GM12878 (cell line): ENCODE measurements around the gene GRIFIN. TPM values are rescaled to one million over a fixed set of nuclear protein-coding genes. Genes with fewer than 3 reads are reported as not detected.

ENCODE experiments used
- ATAC-seq: fragments of 200-7000 bp; cut with Tn5 transposase; 3 replicates; pipeline ENCODE4 v1.9.1; 2020; ENCODE audit warnings: mild to moderate bottlenecking, moderate library complexity
- BruUV-seq: library from RNA; stranded (reverse); fragments of 400-500 nt; replicated peaks from 2 replicates; lab custom pipeline; 2021; lab: Mats Ljungman, UMichigan
- CTCF ChIA-PET: fragments of 300-600 bp; sonication (Branson Sonifier 250); formaldehyde crosslinking; extraction: SDS; loops from one replicate; lab custom pipeline; 2021; ENCODE audit warnings: inconsistent platforms; lab: Yijun Ruan, JAX
- POLR2A ChIA-PET: fragments of 350-600 bp; formaldehyde crosslinking; extraction: SDS; loops from one replicate; lab custom pipeline; 2021; ENCODE audit warnings: inconsistent platforms; lab: Charles Lee
- RAD21 ChIA-PET: fragments of 300-600 bp; sonication (Branson Sonifier 250); formaldehyde crosslinking; loops from one replicate; lab custom pipeline; 2023; ENCODE audit warnings: antibody characterized with exemption; ENCODE audit not compliant: unreplicated experiment; lab: Charles Lee
- SMC1A ChIA-PET: fragments of 300-600 bp; sonication (Branson Sonifier 250); formaldehyde crosslinking; loops from one replicate; lab custom pipeline; 2023; ENCODE audit not compliant: unreplicated experiment, uncharacterized antibody; lab: Charles Lee
- DNase-seq: peaks from one replicate; pipeline ENCODE4 v3.0.0-alpha.2; 2011; ENCODE audit warnings: low read depth, low spot score
- FAIRE-seq: peaks from 3 replicates; lab custom pipeline; 2011; peaks lifted over from hg19 to GRCh38; lab: Jason Lieb, UNC
- H2AFZ ChIP-seq: 2 replicates; pipeline ENCODE4 v1.6.0; 2011; ENCODE audit warnings: low read depth, low read length, control low read depth; ENCODE audit not compliant: control insufficient read depth
- H3K27ac ChIP-seq: 2 replicates; pipeline ENCODE4 v1.5.1; 2011; ENCODE audit warnings: control low read depth; ENCODE audit not compliant: control insufficient read depth, insufficient read depth
- H3K27me3 ChIP-seq, 2 experiments: replicated peaks in 1 of 2; 2 replicates each; pipeline versions ENCODE4 v1.6.0 to v1.6.1; 2011; ENCODE audit warnings: low read length in 1 of 2; ENCODE audit not compliant: control insufficient read depth in 2 of 2, insufficient read depth in 2 of 2
- H3K36me3 ChIP-seq, 2 experiments: 2 replicates each; pipeline ENCODE4 v1.5.1; 2011; ENCODE audit warnings: low read length in 1 of 2; ENCODE audit not compliant: control insufficient read depth in 2 of 2, insufficient read depth in 2 of 2
- H3K4me1 ChIP-seq: 2 replicates; pipeline ENCODE4 v1.6.1; 2011; ENCODE audit warnings: mild to moderate bottlenecking, low read length, moderate library complexity, mixed read lengths; ENCODE audit not compliant: control insufficient read depth, insufficient read depth
- H3K4me2 ChIP-seq: 2 replicates; pipeline ENCODE4 v1.6.0; 2011; ENCODE audit warnings: control low read depth; ENCODE audit not compliant: control insufficient read depth, insufficient read depth
- H3K4me3 ChIP-seq: fragments of 200-600 bp; sonication (generic); 2 replicates; pipeline ENCODE4 v1.5.1; 2016
- H3K79me2 ChIP-seq: 2 replicates; pipeline ENCODE4 v1.6.0; 2011; ENCODE audit warnings: low read length; ENCODE audit not compliant: control insufficient read depth, insufficient read depth
- H3K9ac ChIP-seq: 2 replicates; pipeline ENCODE4 v1.8.0; 2011; ENCODE audit warnings: low read length, control low read depth, mixed read lengths; ENCODE audit not compliant: control insufficient read depth, insufficient read depth
- H3K9me3 ChIP-seq: replicated peaks from 3 replicates; pipeline ENCODE4 v1.5.1; 2011; ENCODE audit warnings: mild to moderate bottlenecking, low read length; ENCODE audit not compliant: control insufficient read depth, insufficient read depth
- H4K20me1 ChIP-seq: 2 replicates; pipeline ENCODE4 v1.6.0; 2011; ENCODE audit not compliant: control insufficient read depth, insufficient read depth
- ASH2L ChIP-seq: fragments of 300-600, 200-600 bp; sonication (generic); IDR thresholded peaks from 2 replicates; pipeline ENCODE4 v1.6.1; 2017; ENCODE audit warnings: low read depth, mild to moderate bottlenecking, borderline replicate concordance
- CBFB ChIP-seq: IDR thresholded peaks from 2 replicates; pipeline ENCODE4 v1.6.1; 2016; ENCODE audit warnings: antibody characterized with exemption, low read depth
- CHD4 ChIP-seq: fragments of 200-600 bp; sonication (generic); IDR thresholded peaks from 2 replicates; pipeline ENCODE4 v1.6.1; 2016; ENCODE audit warnings: mild to moderate bottlenecking
- GATAD2B ChIP-seq: fragments of 450-650 bp; conservative IDR thresholded peaks from 2 replicates; pipeline ENCODE4 v1.6.1; 2017; ENCODE audit warnings: low read depth, mild to moderate bottlenecking, moderate library complexity
- KAT2A ChIP-seq: conservative IDR thresholded peaks from 2 replicates; pipeline ENCODE4 v1.6.1; 2011; ENCODE audit warnings: low read depth, low read length; ENCODE audit not compliant: control insufficient read depth
- NFYA ChIP-seq: IDR thresholded peaks from 2 replicates; pipeline ENCODE4 v1.6.1; 2011; ENCODE audit warnings: low read depth, mild to moderate bottlenecking, low read length, improper control_type of control experiment, borderline replicate concordance
- POLR2AphosphoS2 ChIP-seq: IDR thresholded peaks from 2 replicates; pipeline ENCODE4 v1.6.1; 2011; ENCODE audit warnings: low read depth, mild to moderate bottlenecking, low read length, improper control_type of control experiment, moderate library complexity
- POU2F2 ChIP-seq: IDR thresholded peaks from 3 replicates; pipeline ENCODE4 v1.6.1; 2011; ENCODE audit warnings: low read depth, mild to moderate bottlenecking, low read length, borderline replicate concordance
- SIX5 ChIP-seq: IDR thresholded peaks from 2 replicates; pipeline ENCODE4 v1.6.1; 2011; ENCODE audit warnings: mild to moderate bottlenecking, low read depth, low read length, moderate library complexity; ENCODE audit not compliant: severe bottlenecking
- WGBS: methylation state at CpG from one replicate; pipeline ENCODE4 v1.1.6; 2016; ENCODE audit warnings: low lambda C conversion rate; ENCODE audit not compliant: insufficient replicate concordance, insufficient coverage; ENCODE audit errors: missing lambda C conversion rate; 5-methylcytosine and 5-hydroxymethylcytosine counted together
- in situ Hi-C: fragments of 300-500 bp; cut with MboI; formaldehyde crosslinking; loops from 9 replicates; pipeline ENCODE4 v1.14.3; 2018; ENCODE audit warnings: mixed read lengths
- intact Hi-C: fragments of 100-400 bp; cut with micrococcal nuclease; formaldehyde crosslinking; loops from one replicate; pipeline ENCODE4 v1.14.2; 2022; ENCODE audit not compliant: unreplicated experiment
- polyA plus RNA-seq, 11 experiments: library from polyadenylated mRNA; depleted of rRNA in 4 of 11; unstranded in 6 of 11; stranded (reverse) in 5 of 11; fragments of >200 nt; fragmentation: Nextera tagmentation in 4 of 11; fragmentation: Illumina TruSeq in 1 of 11; extraction: Ambion mirVana in 4 of 11; extraction: Trizol in 1 of 11; gene quantifications; 1 replicate in 1 of 11; 2 replicates in 10 of 11; pipeline versions ENCODE4 v1.2.1 to v1.2.3, GENCODE V29; 2011 to 2016; ENCODE audit warnings: inconsistent platforms in 2 of 11, missing spikeins in 2 of 11, low read depth in 1 of 11
- total RNA-seq, 4 experiments: library from RNA; depleted of rRNA in 3 of 4; stranded (reverse); fragments of >200 nt in 3 of 4; fragmentation: Illumina TruSeq in 1 of 4; extraction: Trizol in 1 of 4; gene quantifications; 2 replicates each; pipeline versions ENCODE4 v1.2.1 to v1.2.3, GENCODE V29; 2013 to 2021
- TF ChIP-seq, protein P1 (sequence below): fragments of 150-350 bp; IDR thresholded peaks from 2 replicates; pipeline ENCODE4 v1.6.1; 2016; ENCODE audit warnings: low read depth, low read length

The GRIFIN gene
- total and polyA plus RNA-seq, 10 of the 15 experiments (the other 5 are each of a cell fraction or from before 2014, with no cell fraction given) = not detected

DNA sequence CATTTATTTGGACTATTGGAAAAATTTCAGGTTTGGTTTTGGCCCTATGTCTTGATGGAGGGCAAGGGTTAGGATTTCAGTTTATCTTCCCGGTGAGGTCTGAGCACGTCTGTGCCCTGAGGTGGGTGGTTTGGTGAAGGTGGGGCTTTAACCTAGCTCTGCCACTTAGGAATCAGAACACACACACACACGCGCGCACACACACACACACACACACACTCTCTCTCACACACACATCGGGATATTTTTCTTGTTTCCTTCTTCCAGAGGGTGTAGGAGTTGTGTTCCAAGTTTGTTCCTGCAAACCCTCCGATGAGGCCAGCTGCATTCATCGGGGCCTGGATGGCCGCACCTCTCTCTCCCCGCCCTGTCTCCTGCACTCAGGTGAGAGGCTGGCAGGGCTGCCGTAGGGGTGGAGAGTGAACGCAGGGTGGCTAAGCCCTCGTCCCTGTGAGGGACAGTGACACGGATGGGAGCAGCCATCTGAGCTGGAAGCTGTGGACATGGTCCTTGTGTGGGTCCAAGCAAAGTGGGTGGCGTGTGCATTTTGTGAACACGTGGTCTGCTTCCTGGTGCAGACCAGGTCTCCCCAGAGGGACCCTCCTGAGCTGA lies 38.6 kb downstream of the GRIFIN start:
- no peaks in the 10 kb centered on the region for H3K4me1 ChIP-seq
- ChIA-PET CTCF (interaction anchor here (0.6 to 1.4 kb wide), 2 partner anchors 22 to 31 kb away, joined by 3 read pairs; no protein-coding TSS in a partner anchor), POLR2A (no interaction called here), SMC1A (interaction anchor here (1.1 kb wide), 1 partner anchor 90 kb away, joined by 3 read pairs; no protein-coding TSS in a partner anchor)
- in situ Hi-C loops = no loop called here
- H3K4me2 ChIP-seq = no peak overlapping the region
- no peak overlapping the region for H3K9ac ChIP-seq
- H3K9me3 ChIP-seq = no peaks in the 10 kb centered on the region; the same call in 2 of the 3 replicates
- no TSS peak for BruUV-seq
- WGBS = 94% methylated on average over 15 of the region's 16 CpGs
- 0 out of 2 replicates have a peak, but pooled peaks cover 8% of the 10 kb centered on the region for H4K20me1 ChIP-seq
- no peak overlapping the region for H3K4me3 ChIP-seq
- H3K79me2 ChIP-seq = no peaks in the 10 kb centered on the region
- H3K27ac ChIP-seq = no peak overlapping the region
- DNase-seq = no peak
- intact Hi-C loops = no loop called here
- no peak for TF ChIP-seq GATAD2B
- no peak for TF ChIP-seq SIX5
- TF ChIP-seq, all 136 proteins: peak for 0
- FAIRE-seq (no peak), ATAC-seq (no peak)
- Histone ChIP-seq H3K27me3 (no peaks in the 10 kb centered on the region), H2AFZ (no peak overlapping the region), H3K36me3 (peaks cover 3 to 29% of the 10 kb centered on the region in 2 experiments)
- RAD21 ChIA-PET = no interaction called here

DNA sequence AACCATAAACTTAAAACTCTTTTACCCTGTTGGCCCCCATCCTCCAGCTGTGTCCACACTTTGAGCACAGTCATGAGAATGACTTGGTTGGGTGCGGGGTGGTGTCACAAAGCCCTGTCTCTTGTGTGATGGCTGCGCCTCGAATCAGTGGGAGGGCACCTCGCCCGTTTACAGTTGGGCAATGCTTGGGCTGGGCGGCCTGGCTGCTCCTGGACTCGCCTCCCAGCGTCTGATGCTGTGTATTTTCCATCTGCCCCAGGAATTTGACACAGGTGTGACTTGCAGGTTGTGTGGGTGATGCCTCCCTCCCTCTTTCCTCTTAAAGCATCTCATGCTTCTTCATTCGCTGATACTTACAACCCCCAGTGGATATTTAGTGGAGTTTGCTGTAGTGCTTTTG lies 39.1 kb downstream of the GRIFIN start:
- peaks cover 3 to 34% of the 10 kb centered on the region in 2 experiments for H3K36me3 ChIP-seq
- no peak overlapping the region for H3K27ac ChIP-seq
- H3K9me3 ChIP-seq = no peaks in the 10 kb centered on the region; the same call in 2 of the 3 replicates
- H4K20me1 ChIP-seq = 0 out of 2 replicates have a peak, but pooled peaks cover 8% of the 10 kb centered on the region
- H3K27me3 ChIP-seq = no peaks in the 10 kb centered on the region
- no peak overlapping the region for H3K9ac ChIP-seq
- no TSS peak for BruUV-seq
- intact Hi-C loops (no loop called here), in situ Hi-C loops (no loop called here)
- ATAC-seq (no peak), DNase-seq (no peak), FAIRE-seq (no peak)
- H3K4me3 ChIP-seq = no peak overlapping the region
- no peak overlapping the region for H2AFZ ChIP-seq
- 98% methylated on average over 9 of the region's 9 CpGs for WGBS
- RAD21 ChIA-PET = no interaction called here
- CTCF ChIA-PET = interaction anchor here (1.4 kb wide), 1 partner anchor 32 kb away, joined by 3 read pairs; no protein-coding TSS in a partner anchor
- no peaks in the 10 kb centered on the region for H3K79me2 ChIP-seq
- no peak for TF ChIP-seq POU2F2
- no peak for TF ChIP-seq NFYA
- TF ChIP-seq, protein P1, sequence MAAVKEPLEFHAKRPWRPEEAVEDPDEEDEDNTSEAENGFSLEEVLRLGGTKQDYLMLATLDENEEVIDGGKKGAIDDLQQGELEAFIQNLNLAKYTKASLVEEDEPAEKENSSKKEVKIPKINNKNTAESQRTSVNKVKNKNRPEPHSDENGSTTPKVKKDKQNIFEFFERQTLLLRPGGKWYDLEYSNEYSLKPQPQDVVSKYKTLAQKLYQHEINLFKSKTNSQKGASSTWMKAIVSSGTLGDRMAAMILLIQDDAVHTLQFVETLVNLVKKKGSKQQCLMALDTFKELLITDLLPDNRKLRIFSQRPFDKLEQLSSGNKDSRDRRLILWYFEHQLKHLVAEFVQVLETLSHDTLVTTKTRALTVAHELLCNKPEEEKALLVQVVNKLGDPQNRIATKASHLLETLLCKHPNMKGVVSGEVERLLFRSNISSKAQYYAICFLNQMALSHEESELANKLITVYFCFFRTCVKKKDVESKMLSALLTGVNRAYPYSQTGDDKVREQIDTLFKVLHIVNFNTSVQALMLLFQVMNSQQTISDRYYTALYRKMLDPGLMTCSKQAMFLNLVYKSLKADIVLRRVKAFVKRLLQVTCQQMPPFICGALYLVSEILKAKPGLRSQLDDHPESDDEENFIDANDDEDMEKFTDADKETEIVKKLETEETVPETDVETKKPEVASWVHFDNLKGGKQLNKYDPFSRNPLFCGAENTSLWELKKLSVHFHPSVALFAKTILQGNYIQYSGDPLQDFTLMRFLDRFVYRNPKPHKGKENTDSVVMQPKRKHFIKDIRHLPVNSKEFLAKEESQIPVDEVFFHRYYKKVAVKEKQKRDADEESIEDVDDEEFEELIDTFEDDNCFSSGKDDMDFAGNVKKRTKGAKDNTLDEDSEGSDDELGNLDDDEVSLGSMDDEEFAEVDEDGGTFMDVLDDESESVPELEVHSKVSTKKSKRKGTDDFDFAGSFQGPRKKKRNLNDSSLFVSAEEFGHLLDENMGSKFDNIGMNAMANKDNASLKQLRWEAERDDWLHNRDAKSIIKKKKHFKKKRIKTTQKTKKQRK = no peak
- TF ChIP-seq ASH2L = no peak
- TF ChIP-seq CHD4 = no peak
- TF ChIP-seq KAT2A = no peak
- no peak for TF ChIP-seq POLR2AphosphoS2
- no peak for TF ChIP-seq CBFB
- no peak overlapping the region for H3K4me2 ChIP-seq
- H3K4me1 ChIP-seq = no peaks in the 10 kb centered on the region
- SMC1A ChIA-PET = no interaction called here
- POLR2A ChIA-PET = no interaction called here
